Glomerular visceral epithelial cell (primary cell): Measurements from ENCODE around the gene GEMIN4.
"Not testable (repeated sequence)": the region's sequence is repeated elsewhere in the genome, so short reads cannot be mapped to it uniquely, and the experiment has no call there.

Experiments
- DNase-seq: peaks from one replicate; pipeline ENCODE4 v3.0.0-alpha.2; 2016; ENCODE audit errors: extremely low spot score

The GEMIN4 gene

DNA sequence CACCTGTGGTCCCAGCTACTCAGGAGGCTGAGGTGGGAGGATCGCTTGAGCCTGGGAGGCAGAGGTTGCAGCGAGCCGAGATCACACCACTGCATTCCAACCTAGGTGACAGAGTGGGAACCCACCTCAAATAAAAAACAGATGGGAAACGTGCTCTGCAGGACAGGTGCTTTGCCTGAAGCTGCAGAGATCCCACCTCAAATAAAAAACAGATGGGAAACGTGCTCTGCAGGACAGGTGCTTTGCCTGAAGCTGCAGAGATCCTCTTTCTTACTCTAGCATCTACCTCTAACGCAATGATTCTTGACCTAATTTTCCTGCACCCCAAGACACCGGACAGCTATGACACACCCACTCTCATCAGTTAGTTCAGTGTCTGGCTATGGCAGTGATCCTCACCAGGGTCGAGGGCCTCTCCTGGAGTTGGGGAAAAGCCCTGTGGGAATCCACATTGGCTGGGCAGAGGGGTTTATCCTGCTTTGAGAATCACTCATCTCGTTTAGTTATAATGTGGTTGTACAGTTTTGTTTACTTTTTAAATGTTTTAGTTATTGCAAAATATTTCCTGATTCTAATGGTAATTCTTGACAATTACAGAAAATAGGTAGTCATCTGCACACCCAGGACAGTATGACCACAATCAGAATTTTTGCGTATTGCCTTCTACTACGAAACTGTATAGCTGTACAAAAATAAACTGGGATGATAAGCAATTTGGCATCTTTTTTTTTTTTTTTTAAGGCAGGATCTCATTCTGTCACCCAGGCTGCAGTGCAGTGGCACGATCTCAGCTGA is 48.8 kb downstream of the GEMIN4 start:
- no peak for DNase-seq

DNA sequence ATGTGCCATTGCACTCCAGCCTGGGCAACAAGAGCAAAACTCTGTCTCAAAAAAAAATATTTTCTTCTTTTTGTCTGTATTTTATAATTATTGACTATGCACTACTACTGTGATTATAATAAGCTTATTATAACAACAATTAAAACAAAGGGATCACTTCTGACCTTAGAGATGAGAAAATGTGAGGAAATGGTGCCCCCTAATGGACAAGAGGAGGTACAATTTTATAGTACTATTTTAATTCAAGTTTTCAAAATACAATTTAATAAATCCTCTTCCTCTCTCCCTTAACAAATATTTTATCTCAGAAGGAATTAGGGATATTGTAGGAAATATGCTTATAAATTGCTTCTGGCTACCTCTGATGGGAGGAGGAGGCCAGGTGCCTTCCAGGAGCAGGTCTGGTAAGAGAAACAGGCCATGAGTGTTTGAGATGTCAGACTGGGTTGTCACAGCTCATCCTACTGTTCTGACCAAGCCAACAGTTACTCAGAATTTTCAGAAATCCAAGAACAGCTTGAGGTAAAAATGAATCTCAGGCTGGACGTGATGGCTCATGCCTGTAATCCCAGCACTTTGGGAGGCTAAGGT is 51.5 kb downstream of the GEMIN4 start:
- DNase-seq, result peak; percentile 47

DNA sequence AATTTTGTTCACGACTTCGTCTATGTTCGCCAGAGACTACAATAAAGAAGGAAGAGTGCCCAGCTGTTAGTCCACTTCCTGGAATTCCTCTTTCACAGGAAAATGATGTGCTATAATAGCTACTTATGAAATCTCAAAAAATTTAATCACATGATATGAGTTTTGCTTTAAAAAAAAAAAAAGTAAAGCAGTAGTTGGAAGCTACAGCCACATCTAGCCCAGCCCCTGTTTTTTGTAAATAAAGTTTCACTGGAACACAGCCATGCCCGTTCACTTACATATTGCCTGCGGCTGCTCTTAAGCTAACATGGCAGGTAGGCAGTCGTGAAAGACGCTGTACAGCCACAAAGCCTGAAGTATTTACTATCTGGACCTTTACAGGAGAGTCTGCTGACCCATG is 52.7 kb downstream of the GEMIN4 start:
- DNase-seq, result no peak

DNA sequence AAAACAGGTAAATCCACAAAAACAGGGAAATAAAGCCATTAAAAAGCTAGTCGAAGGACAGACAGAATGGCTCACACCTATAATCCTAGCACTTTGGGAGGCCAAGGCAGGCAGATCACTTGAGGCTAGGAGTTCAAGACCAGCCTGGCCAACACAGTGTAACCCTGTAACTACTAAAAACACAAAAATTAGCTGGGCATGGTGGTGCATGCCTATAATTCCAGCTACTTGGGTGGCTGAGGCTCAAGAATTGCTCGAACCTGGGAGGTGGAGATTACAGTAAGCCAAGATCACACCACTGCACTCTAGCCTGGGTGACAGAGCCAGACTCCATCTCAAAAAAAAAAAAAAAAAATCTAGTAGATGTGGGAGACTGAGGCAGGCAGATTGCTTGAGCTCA is 54.0 kb downstream of the GEMIN4 start:
- not testable (repeated sequence) for DNase-seq

DNA sequence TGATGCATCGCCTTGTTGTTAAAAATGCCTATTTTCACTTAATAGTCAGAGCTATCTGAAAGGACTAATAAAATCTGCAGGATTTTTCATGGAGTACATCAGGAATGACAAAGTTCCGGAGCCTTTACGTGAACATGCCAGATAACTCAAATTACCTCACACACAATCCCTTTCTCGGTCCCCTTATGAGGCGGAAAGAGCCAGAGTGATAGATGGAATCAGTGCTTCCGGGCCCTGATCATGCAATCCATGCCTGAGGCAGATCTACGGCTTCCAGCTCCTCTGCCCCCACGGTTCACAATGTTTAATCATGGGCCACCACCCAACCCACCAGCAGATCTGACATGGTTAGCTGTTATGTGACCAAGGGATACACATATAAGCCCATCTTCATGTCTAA is 54.4 kb downstream of the GEMIN4 start:
- DNase-seq, result no peak

DNA sequence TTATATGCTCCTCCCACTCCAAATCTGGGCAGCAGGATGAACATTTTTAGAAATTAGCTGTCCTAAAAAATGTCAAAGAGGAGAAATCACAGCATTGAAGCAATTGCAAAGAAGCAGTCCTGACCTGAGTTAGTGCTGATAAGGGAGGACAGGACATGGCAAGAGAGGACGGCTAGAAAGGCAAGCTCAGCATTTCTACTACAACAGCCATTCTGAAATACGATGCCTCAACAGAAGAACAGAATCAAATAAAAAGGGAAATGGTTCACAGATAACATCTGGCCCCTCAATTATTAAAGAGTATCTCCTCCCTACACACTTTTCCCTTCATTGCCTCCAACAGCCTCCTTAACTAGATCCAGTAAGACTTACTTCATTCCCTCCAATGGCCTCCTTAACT is 55.7 kb downstream of the GEMIN4 start:
- DNase-seq, result no peak
